OCI-LY1 (cell line): ENCODE measurements around the gene KIF16B.

Source experiments
- CTCF ChIP-seq: fragments of 200-600 bp; sonication (generic), shearing (Covaris generic); IDR thresholded peaks from 2 replicates; pipeline ENCODE4 v1.5.1; 2017; ENCODE audit warnings: mild to moderate bottlenecking, antibody characterized with exemption, low read length, moderate library complexity, mixed read lengths
- EZH2 ChIP-seq: fragments of 200-600 bp; sonication (generic), shearing (Covaris generic); IDR thresholded peaks from 2 replicates; pipeline ENCODE4 v1.8.0; 2017; ENCODE audit warnings: borderline replicate concordance, mixed run types, mild to moderate bottlenecking, antibody characterized with exemption, low read length, moderate library complexity, mixed read lengths

- TF ChIP-seq CTCF (no peak), EZH2 (no peak)
Measured at GRCh38 chr20:16258766-16259165, 314.5 kb downstream of the KIF16B start.
